LNCAP (cell line): ENCODE data around the gene ORMDL1.

Source experiments
- TF ChIP-seq, protein P1 (sequence below): fragments of 450-650 bp; IDR thresholded peaks from 2 replicates; pipeline ENCODE4 v1.5.1; 2017; ENCODE audit warnings: mild to moderate bottlenecking

Gene ORMDL1

DNA sequence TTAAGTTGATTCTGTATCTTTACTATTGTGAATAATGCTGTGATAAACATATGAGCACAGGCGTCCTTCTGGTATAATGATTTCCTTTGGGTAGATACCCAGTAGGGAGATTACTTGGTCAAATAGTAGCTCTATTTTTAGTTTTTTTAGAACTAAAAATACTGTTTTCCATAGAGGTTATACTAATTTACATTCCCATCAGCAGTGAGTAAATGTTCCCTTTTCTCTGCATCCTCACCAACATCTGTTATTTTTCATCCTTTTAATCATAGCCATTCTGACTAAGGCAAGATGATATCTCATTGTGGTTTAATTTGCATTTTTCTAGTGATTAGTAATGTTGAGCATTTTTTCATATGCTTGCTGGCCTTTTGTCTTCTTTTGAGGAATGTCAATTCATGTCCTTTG, 35.2 kb upstream of the ORMDL1 start:
- TF ChIP-seq, protein P1, sequence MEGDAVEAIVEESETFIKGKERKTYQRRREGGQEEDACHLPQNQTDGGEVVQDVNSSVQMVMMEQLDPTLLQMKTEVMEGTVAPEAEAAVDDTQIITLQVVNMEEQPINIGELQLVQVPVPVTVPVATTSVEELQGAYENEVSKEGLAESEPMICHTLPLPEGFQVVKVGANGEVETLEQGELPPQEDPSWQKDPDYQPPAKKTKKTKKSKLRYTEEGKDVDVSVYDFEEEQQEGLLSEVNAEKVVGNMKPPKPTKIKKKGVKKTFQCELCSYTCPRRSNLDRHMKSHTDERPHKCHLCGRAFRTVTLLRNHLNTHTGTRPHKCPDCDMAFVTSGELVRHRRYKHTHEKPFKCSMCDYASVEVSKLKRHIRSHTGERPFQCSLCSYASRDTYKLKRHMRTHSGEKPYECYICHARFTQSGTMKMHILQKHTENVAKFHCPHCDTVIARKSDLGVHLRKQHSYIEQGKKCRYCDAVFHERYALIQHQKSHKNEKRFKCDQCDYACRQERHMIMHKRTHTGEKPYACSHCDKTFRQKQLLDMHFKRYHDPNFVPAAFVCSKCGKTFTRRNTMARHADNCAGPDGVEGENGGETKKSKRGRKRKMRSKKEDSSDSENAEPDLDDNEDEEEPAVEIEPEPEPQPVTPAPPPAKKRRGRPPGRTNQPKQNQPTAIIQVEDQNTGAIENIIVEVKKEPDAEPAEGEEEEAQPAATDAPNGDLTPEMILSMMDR: no peak

DNA sequence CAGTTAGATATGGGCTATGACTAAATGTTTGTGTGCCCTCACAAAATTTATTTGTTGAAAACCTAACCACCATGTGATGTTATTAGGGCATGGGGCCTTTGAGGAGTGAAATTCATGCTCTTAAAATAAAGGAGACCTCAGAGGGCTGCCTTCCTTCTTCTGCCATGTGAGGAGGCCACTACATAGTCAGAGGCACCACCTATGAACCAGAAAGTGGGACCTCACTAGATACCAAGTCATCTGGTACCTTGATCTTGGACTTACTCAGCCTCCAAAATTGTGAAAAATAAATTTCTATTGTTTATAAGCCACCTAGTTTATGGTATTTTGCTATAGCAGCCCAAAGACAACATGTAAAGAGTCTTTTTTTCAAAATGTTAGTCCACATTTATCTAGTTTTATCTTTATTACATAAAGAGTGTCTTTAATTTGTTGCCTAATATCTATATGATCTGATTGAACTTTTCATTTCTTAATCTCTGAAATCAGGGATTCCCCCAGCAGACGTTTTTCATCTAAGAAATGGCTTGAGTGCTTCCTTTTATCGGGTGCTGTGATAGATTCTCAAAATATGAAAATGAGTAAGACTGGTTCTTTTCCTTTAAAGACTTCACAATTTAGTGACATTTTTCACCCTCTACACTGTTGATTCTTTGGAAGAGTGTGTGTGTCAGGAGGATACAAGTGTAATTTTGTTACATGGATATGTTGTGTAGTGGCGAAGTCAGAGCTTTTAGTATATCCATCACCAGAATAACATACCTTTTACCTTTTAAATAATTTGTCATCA, 34.3 kb upstream of the ORMDL1 start:
- TF ChIP-seq, protein P1: no peak

DNA sequence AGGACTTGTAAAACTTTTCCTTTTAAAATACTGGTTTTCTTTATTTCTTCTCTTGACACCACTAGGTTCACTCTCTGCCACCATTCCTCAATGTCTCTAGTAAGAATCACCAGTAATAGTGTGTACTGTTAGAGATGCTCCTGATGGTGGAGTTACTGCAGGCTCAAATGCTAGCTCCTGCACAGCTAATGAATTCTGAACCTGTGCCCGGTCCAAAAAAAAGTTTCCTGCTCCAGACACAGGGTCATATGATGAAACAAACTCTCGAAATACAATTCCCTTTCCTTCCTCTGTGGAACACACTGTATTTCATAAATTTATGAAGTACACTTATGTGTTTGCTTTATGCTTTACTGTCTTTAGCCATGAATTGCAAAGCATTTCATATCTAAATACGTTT, 19.3 kb upstream of the ORMDL1 start:
- TF ChIP-seq, protein P1: no peak

DNA sequence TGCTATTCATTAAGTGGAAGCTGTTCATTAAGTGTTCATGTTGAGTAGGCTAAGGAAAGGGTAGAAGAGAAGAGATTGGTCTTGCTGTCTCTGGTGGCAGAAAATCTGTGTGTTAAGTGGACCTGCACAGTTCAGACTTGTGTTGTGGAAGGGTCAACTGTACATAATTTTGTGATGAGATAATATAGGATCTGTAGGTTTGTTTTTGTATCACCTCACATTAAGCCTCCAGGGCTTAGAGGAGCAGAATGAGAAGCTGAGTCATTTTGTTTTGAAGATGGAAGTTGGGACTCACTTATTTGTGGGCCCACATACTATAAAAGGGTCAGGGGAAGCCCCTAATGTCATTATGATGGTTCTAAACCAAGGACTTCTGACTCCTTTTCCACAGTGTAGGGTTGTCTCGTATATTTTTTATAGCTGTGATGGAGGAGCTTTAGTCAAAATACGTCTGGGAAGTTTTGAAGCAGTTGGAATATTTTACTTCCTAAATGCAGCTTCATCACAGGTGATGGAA, 18.3 kb upstream of the ORMDL1 start:
- TF ChIP-seq, protein P1: no peak

DNA sequence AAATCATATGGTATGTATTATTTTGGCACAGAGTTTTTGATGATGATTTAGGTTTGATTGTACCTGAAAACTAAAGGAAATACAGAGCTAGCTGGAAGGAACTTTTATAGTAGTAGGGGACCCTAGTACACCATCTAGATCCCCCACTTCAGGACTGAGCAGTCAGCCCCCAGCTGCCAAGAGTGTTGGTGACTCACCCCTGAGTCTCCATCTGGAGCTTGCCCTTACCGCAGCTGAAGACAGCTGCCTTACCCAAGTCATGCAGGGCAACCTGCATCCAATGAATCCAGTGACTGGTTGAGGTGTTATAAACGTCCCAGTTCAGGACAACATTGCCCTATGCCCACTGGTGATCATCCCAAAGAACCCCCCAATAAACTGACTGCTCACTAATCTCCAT, 15.4 kb upstream of the ORMDL1 start:
- TF ChIP-seq, protein P1: no peak

DNA sequence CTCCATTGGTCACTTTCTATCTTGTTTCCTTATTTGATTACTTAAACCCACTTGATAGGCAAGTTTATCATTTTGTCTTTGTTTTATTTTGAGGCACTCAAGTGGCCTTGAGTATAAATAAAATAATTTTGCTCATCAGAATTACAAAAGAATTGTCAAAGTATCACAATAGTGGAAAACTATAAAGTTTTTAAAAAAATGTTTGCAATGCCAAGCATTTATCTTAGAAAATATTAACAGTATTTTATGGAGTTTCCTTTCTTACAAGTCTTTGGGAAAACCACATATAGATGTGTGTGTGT, 14.8 kb upstream of the ORMDL1 start:
- TF ChIP-seq, protein P1: no peak

DNA sequence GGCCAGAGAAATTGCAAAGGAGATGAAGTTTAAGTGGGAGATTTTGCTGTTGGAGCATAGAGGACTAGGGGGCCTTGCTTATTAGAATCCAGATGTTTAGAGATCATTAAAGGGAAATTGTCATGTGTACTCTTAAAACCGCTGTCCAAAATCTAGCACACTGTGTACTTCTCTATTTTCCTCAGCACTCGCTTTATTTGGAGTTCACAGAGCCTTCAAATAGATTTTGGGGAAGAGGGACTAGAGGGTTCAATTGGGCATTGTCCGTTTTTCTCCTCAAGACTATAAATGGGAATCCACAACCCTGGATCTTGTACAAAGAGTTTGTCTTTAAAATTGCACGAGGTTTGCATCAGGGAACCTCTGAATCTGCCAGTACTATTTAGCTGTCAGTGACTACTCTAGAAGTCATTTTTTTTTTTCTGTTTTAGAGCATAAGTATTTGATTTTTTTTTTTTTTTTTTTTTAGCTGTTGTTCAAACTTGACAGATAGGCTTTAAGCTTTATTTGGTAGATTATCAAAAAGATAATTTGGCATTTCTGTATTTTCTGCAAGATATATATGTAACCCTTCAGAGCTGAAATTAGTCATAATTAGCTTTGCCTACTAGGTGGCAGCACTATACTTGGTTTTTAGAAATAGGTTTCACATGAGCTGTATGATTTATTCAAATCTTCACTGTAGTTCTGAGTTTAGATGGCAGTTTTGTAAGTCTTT, 14.3 kb upstream of the ORMDL1 start:
- TF ChIP-seq, protein P1: peak; percentile 53
